HCT116 (cell line): ENCODE results near the gene ZNF319. TPM values are rescaled to one million over a fixed set of nuclear protein-coding genes. Genes with fewer than 3 reads are reported as not detected.

ENCODE experiments used
- ATAC-seq: fragments of 200-7000 bp; cut with Tn5 transposase; 2 replicates; pipeline ENCODE4 v1.9.1; 2020; ENCODE audit warnings: mild to moderate bottlenecking, moderate library complexity
- BruUV-seq: library from RNA; stranded (reverse); fragments of 400-500 nt; replicated peaks from 2 replicates; lab custom pipeline; 2021; lab: Mats Ljungman, UMichigan
- CTCF ChIA-PET: fragments of 300-600 bp; sonication (Branson Sonifier 250); formaldehyde crosslinking; loops from one replicate; lab custom pipeline; 2021; ENCODE audit warnings: antibody characterized with exemption; lab: Charles Lee
- POLR2A ChIA-PET: fragments of 300-600, 350-600 bp; sonication (Branson Sonifier 250); formaldehyde crosslinking; loops from one replicate; lab custom pipeline; 2021; ENCODE audit warnings: antibody characterized with exemption; lab: Charles Lee
- RAD21 ChIA-PET, 2 experiments: fragments of 300-600 bp; sonication (Branson Sonifier 250); formaldehyde crosslinking; loops; one replicate each; lab custom pipeline; 2023; ENCODE audit warnings: low total read pairs in 2 of 2; ENCODE audit not compliant: uncharacterized antibody in 2 of 2, unreplicated experiment in 2 of 2, low non-redundant PET in 1 of 2; lab: Charles Lee
- DNase-seq: peaks from one replicate; pipeline ENCODE4 v3.0.0-alpha.2; 2010; ENCODE audit warnings: low read depth, low spot score
- H2AFZ ChIP-seq: fragments of 200-600 bp; shearing (Covaris generic), sonication (generic); 2 replicates; pipeline ENCODE4 v1.6.1; 2017; ENCODE audit warnings: low read depth, mixed run types, mixed read lengths, antibody characterized with exemption, low read length; ENCODE audit not compliant: poor library complexity, severe bottlenecking
- H3K27ac ChIP-seq: 2 replicates; pipeline ENCODE4 v1.5.1; 2012; ENCODE audit warnings: low read depth, low read length
- H3K27me3 ChIP-seq: fragments of 200-600 bp; sonication (generic); 2 replicates; pipeline ENCODE4 v1.6.1; 2016; ENCODE audit warnings: mixed run types, low read length, mixed read lengths; ENCODE audit not compliant: insufficient read depth
- H3K36me3 ChIP-seq, 2 experiments: fragments of 200-500 bp in 1 of 2; fragments of 200-600 bp in 1 of 2; sonication (Bioruptor generic) in 1 of 2; sonication (generic) in 1 of 2; 2 replicates each; pipeline versions ENCODE4 v1.5.1 to v1.6.1; 2014 to 2016; ENCODE audit warnings: low read length in 2 of 2, inconsistent platforms in 1 of 2, mixed read lengths in 1 of 2, mixed run types in 1 of 2; ENCODE audit not compliant: insufficient read depth in 2 of 2, control insufficient read depth in 1 of 2
- H3K4me1 ChIP-seq, 2 experiments: fragments of 200-600 bp in 1 of 2; sonication (generic) in 1 of 2; 2 replicates each; pipeline versions ENCODE4 v1.5.1 to v1.6.1; 2012 to 2017; ENCODE audit warnings: low read length in 2 of 2, inconsistent platforms in 1 of 2, mild to moderate bottlenecking in 1 of 2, mixed read lengths in 1 of 2, mixed run types in 1 of 2, moderate library complexity in 1 of 2; ENCODE audit not compliant: insufficient read depth in 2 of 2, control insufficient read depth in 1 of 2
- H3K4me2 ChIP-seq: fragments of 200-600 bp; sonication (generic); 2 replicates; pipeline ENCODE4 v1.6.1; 2017; ENCODE audit warnings: mixed run types, low read length, mixed read lengths
- H3K4me3 ChIP-seq, 2 experiments: fragments of 200-600 bp in 1 of 2; sonication (generic) in 1 of 2; replicated peaks in 1 of 2; 2 replicates each; pipeline ENCODE4 v1.5.1; 2011 to 2016; ENCODE audit warnings: low read length in 2 of 2, control low read depth in 1 of 2, low read depth in 1 of 2, mild to moderate bottlenecking in 1 of 2, mixed read lengths in 1 of 2, mixed run types in 1 of 2
- H3K79me2 ChIP-seq: fragments of 200-600 bp; sonication (generic); 2 replicates; pipeline ENCODE4 v1.6.1; 2017; ENCODE audit warnings: mild to moderate bottlenecking, mixed run types, low read length, moderate library complexity, mixed read lengths; ENCODE audit not compliant: insufficient read depth
- H3K9ac ChIP-seq: fragments of 200-600 bp; sonication (generic); 2 replicates; pipeline ENCODE4 v1.6.1; 2016; ENCODE audit warnings: low read length, mixed read lengths
- H3K9me2 ChIP-seq: fragments of 200-600 bp; sonication (generic), shearing (Covaris generic); 2 replicates; pipeline ENCODE4 v1.6.1; 2017; ENCODE audit warnings: mixed run types, mild to moderate bottlenecking, moderate library complexity; ENCODE audit not compliant: insufficient read depth
- H3K9me3 ChIP-seq, 2 experiments: fragments of 200-500 bp in 1 of 2; fragments of 200-600 bp in 1 of 2; sonication (Bioruptor generic) in 1 of 2; sonication (generic) in 1 of 2; 2 replicates each; pipeline ENCODE4 v1.6.1; 2014 to 2017; ENCODE audit warnings: low read length in 2 of 2, mixed read lengths in 2 of 2, inconsistent platforms in 1 of 2, low read depth in 1 of 2, mild to moderate bottlenecking in 1 of 2, mixed run types in 1 of 2, moderate library complexity in 1 of 2; ENCODE audit not compliant: control insufficient read depth in 1 of 2, insufficient read depth in 1 of 2
- H4K20me1 ChIP-seq: fragments of 200-600 bp; sonication (generic), shearing (Covaris generic); 2 replicates; pipeline ENCODE4 v1.6.1; 2017; ENCODE audit warnings: mixed run types, mild to moderate bottlenecking, moderate library complexity; ENCODE audit not compliant: insufficient read depth
- EZH2 ChIP-seq: fragments of 200-600 bp; sonication (generic); IDR thresholded peaks from 2 replicates; pipeline ENCODE4 v1.6.1; 2017; ENCODE audit warnings: antibody characterized with exemption, mixed run types
- EZH2phosphoT487 ChIP-seq: fragments of 200-600 bp; IDR thresholded peaks from 2 replicates; pipeline ENCODE4 v1.6.1; 2018; ENCODE audit warnings: antibody characterized with exemption, borderline replicate concordance
- FOSL1 ChIP-seq: IDR thresholded peaks from 2 replicates; pipeline ENCODE4 v1.6.1; 2012; ENCODE audit warnings: low read depth
- JUND ChIP-seq: IDR thresholded peaks from 2 replicates; pipeline ENCODE4 v1.6.1; 2012
- POLR2A ChIP-seq: IDR thresholded peaks from 2 replicates; pipeline ENCODE4 v1.7.0; 2011; ENCODE audit warnings: borderline replicate concordance; ENCODE audit not compliant: insufficient read depth, insufficient read length; ENCODE audit errors: extremely low read depth
- POLR2AphosphoS5 ChIP-seq: IDR thresholded peaks from 2 replicates; pipeline ENCODE4 v1.6.1; 2011; ENCODE audit warnings: mild to moderate bottlenecking, low read depth, low read length, moderate library complexity
- SIN3A ChIP-seq: IDR thresholded peaks from 2 replicates; pipeline ENCODE4 v1.6.1; 2012; ENCODE audit warnings: low read depth
- SP1 ChIP-seq: IDR thresholded peaks from 2 replicates; pipeline ENCODE4 v1.6.1; 2012; ENCODE audit warnings: low read depth
- SRF ChIP-seq: IDR thresholded peaks from 2 replicates; pipeline ENCODE4 v1.6.1; 2012; ENCODE audit warnings: low read depth
- TCF7L2 ChIP-seq: IDR thresholded peaks from 2 replicates; pipeline ENCODE4 v1.7.0; 2011; ENCODE audit warnings: borderline replicate concordance, inconsistent platforms; ENCODE audit not compliant: insufficient read depth, insufficient read length; ENCODE audit errors: extremely low read depth
- ZNF274 ChIP-seq: fragments of 200-500 bp; sonication (Bioruptor generic); IDR thresholded peaks from 2 replicates; pipeline ENCODE4 v1.6.1; 2014; ENCODE audit warnings: mild to moderate bottlenecking, low read depth, low read length, inconsistent platforms
- intact Hi-C: fragments of 100-400 bp; cut with micrococcal nuclease; formaldehyde crosslinking; loops from 2 replicates; pipeline ENCODE4 v1.10.0; 2022
- total RNA-seq: library from RNA; stranded (reverse); gene quantifications from one replicate; pipeline ENCODE4 v1.2.1, GENCODE V29; 2021; ENCODE audit not compliant: unreplicated experiment
- TF ChIP-seq, protein P1 (sequence below): IDR thresholded peaks from 2 replicates; pipeline ENCODE4 v1.6.1; 2011; ENCODE audit warnings: mild to moderate bottlenecking, low read length, moderate library complexity; ENCODE audit not compliant: insufficient replicate concordance; ENCODE audit errors: extremely low read depth
- TF ChIP-seq, protein P2 (sequence below), 3 experiments: fragments of 200-600 bp in 1 of 3; sonication (generic) in 1 of 3; IDR thresholded peaks in 2 of 3; conservative IDR thresholded peaks in 1 of 3; 2 replicates each; pipeline ENCODE4 v1.5.1; 2012 to 2017; ENCODE audit warnings: low read depth in 2 of 3, low read length in 2 of 3, antibody characterized with exemption in 1 of 3, borderline replicate concordance in 1 of 3, control low read depth in 1 of 3, mild to moderate bottlenecking in 1 of 3, mixed read lengths in 1 of 3, mixed run types in 1 of 3, moderate library complexity in 1 of 3; ENCODE audit not compliant: insufficient read depth in 1 of 3
- TF ChIP-seq, protein P3 (sequence below): IDR thresholded peaks from 2 replicates; pipeline ENCODE4 v1.6.1; 2012; ENCODE audit warnings: low read depth

ZNF319 gene
- total RNA-seq, 1 experiment from 2014 or later, result 7.1 TPM

DNA sequence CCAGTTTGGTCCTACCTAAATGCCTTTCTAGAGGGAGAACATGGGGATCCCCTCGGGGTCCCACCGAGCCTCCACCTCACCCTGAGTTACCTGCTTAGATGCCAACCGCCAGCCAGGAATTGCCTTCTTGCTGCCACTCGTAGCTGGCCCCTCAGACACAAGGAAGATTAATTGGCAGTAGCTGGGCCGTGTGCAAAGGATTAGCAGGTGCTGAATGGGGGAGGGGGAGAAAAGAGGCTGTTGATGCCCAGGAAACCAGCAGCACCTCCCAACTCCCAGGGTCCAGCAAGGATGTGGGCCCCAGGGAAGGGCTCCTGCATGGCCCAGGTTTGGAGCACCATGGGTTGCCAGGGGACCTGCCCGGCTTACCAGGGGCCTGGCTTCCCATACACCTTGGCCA is 29.5 kb downstream of the ZNF319 start, which contains the start of gene CNGB1:
Gene CNGB1, minus strand, starts transcription at position 159 of the 400 bp plus-strand sequence. CDS start 3,842 bp downstream, outside the sequence.
- BruUV-seq, result no TSS peak
- RAD21 ChIA-PET, result no interaction called here
- H3K9ac ChIP-seq, result no peak within 1 kb of the TSS
- no peaks in the 10 kb centered on the region for H3K79me2 ChIP-seq
- H3K4me2 ChIP-seq, result no peak within 1 kb of the TSS
- H3K9me3 ChIP-seq, result no peaks in the 10 kb centered on the region
- POLR2A ChIA-PET, result no interaction called here
- intact Hi-C loops, result no loop called here
- H3K4me3 ChIP-seq, result no peak within 1 kb of the TSS
- CTCF ChIA-PET, result no interaction called here
- no peak for ATAC-seq
- H3K4me1 ChIP-seq, result no peaks in the 10 kb centered on the region
- TF ChIP-seq EZH2, result no peak
- no peak for TF ChIP-seq POLR2A
- no peak for TF ChIP-seq POLR2AphosphoS5
- TF ChIP-seq, protein P1, sequence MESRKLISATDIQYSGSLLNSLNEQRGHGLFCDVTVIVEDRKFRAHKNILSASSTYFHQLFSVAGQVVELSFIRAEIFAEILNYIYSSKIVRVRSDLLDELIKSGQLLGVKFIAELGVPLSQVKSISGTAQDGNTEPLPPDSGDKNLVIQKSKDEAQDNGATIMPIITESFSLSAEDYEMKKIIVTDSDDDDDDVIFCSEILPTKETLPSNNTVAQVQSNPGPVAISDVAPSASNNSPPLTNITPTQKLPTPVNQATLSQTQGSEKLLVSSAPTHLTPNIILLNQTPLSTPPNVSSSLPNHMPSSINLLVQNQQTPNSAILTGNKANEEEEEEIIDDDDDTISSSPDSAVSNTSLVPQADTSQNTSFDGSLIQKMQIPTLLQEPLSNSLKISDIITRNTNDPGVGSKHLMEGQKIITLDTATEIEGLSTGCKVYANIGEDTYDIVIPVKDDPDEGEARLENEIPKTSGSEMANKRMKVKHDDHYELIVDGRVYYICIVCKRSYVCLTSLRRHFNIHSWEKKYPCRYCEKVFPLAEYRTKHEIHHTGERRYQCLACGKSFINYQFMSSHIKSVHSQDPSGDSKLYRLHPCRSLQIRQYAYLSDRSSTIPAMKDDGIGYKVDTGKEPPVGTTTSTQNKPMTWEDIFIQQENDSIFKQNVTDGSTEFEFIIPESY, result no peak
- TF ChIP-seq, protein P2, sequence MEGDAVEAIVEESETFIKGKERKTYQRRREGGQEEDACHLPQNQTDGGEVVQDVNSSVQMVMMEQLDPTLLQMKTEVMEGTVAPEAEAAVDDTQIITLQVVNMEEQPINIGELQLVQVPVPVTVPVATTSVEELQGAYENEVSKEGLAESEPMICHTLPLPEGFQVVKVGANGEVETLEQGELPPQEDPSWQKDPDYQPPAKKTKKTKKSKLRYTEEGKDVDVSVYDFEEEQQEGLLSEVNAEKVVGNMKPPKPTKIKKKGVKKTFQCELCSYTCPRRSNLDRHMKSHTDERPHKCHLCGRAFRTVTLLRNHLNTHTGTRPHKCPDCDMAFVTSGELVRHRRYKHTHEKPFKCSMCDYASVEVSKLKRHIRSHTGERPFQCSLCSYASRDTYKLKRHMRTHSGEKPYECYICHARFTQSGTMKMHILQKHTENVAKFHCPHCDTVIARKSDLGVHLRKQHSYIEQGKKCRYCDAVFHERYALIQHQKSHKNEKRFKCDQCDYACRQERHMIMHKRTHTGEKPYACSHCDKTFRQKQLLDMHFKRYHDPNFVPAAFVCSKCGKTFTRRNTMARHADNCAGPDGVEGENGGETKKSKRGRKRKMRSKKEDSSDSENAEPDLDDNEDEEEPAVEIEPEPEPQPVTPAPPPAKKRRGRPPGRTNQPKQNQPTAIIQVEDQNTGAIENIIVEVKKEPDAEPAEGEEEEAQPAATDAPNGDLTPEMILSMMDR (IDR thresholded peaks at IDR 0.05 in 2 of 3, conservative IDR thresholded peaks at IDR 0.05 in 1 of 3; ENCODE audit: borderline replicate concordance in 1 of 3, insufficient read depth in 1 of 3, low read depth in 2 of 3, low read length in 2 of 3), result no peak
- TF ChIP-seq SP1, result no peak
- TF ChIP-seq SRF, result no peak
- no peak for TF ChIP-seq SIN3A
- TF ChIP-seq, protein P3, sequence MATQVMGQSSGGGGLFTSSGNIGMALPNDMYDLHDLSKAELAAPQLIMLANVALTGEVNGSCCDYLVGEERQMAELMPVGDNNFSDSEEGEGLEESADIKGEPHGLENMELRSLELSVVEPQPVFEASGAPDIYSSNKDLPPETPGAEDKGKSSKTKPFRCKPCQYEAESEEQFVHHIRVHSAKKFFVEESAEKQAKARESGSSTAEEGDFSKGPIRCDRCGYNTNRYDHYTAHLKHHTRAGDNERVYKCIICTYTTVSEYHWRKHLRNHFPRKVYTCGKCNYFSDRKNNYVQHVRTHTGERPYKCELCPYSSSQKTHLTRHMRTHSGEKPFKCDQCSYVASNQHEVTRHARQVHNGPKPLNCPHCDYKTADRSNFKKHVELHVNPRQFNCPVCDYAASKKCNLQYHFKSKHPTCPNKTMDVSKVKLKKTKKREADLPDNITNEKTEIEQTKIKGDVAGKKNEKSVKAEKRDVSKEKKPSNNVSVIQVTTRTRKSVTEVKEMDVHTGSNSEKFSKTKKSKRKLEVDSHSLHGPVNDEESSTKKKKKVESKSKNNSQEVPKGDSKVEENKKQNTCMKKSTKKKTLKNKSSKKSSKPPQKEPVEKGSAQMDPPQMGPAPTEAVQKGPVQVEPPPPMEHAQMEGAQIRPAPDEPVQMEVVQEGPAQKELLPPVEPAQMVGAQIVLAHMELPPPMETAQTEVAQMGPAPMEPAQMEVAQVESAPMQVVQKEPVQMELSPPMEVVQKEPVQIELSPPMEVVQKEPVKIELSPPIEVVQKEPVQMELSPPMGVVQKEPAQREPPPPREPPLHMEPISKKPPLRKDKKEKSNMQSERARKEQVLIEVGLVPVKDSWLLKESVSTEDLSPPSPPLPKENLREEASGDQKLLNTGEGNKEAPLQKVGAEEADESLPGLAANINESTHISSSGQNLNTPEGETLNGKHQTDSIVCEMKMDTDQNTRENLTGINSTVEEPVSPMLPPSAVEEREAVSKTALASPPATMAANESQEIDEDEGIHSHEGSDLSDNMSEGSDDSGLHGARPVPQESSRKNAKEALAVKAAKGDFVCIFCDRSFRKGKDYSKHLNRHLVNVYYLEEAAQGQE, result no peak
- no peak for TF ChIP-seq TCF7L2
- no peak for TF ChIP-seq JUND
- no peak for TF ChIP-seq EZH2phosphoT487
- no peak for TF ChIP-seq FOSL1
- no peak for TF ChIP-seq ZNF274
- no peak within 1 kb of the TSS for H3K27ac ChIP-seq
- H3K9me2 ChIP-seq, result no peaks in the 10 kb centered on the region
- H3K36me3 ChIP-seq, result no peaks in the 10 kb centered on the region
- H4K20me1 ChIP-seq, result no peaks in the 10 kb centered on the region
- no peak for DNase-seq
- no peak within 1 kb of the TSS for H2AFZ ChIP-seq
- no peaks in the 10 kb centered on the region for H3K27me3 ChIP-seq
